ENCODE data around the gene DUSP19.
"Not testable (repeated sequence)": the region's sequence is repeated elsewhere in the genome, so short reads cannot be mapped to it uniquely, and the experiment has no call there.

DUSP19 gene, protein sequence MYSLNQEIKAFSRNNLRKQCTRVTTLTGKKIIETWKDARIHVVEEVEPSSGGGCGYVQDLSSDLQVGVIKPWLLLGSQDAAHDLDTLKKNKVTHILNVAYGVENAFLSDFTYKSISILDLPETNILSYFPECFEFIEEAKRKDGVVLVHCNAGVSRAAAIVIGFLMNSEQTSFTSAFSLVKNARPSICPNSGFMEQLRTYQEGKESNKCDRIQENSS

GRCh38 chr2:183078464-183079138, at the start of gene DUSP19:
DUSP19 (plus strand) TSS chr2:183078747; CDS start chr2:183078934, 187 bp downstream.
- FAIRE-seq (peak; percentile 68), DNase-seq (ENCODE audit: low spot score) (peak; percentile 96)

- FAIRE-seq (no peak), DNase-seq (ENCODE audit: low spot score) (no peak)
Observed at GRCh38 chr2:183029219-183029618, 49.3 kb upstream of the DUSP19 start.

DNA sequence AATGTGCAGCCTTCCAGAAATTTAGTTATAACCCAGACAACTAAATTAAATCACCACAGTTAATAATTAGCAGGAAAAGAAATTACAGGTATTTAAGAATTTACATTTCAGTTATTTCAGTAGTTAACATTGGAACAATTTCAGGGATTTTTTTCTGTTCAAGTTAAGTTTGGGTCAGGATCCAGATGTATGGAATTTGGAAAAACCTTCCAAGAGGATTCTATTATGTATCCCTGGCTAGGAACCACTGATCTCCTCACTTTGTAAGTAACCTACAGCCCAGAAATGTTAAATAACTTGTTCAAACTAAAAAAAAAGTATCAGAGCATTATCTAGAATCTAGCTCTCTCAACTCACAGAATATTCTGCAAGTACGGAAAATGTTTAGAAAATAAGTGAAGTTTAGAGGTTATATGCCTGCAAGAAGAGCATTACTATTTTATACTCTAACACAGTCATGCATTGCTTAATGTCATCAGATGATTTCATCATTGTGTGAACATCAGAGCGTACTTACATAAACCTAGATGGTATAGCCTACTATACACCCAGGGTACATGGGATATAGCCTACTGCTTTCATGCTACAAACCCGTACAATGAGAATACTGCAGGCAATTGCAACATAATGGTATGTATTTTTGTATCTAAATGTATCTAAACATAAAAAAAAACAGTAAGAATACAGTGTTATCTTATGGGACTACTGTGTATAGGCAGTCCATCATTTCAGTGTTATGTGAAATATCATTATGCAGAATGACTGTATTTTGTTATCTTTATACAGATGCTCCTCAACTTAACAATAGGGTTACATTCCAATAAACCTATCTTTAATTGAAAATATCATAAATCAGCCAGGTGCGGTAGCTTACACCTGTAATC, 46.4 kb upstream of the DUSP19 start:
- no peak for FAIRE-seq
- no peak for DNase-seq (ENCODE audit: low spot score)

DNA sequence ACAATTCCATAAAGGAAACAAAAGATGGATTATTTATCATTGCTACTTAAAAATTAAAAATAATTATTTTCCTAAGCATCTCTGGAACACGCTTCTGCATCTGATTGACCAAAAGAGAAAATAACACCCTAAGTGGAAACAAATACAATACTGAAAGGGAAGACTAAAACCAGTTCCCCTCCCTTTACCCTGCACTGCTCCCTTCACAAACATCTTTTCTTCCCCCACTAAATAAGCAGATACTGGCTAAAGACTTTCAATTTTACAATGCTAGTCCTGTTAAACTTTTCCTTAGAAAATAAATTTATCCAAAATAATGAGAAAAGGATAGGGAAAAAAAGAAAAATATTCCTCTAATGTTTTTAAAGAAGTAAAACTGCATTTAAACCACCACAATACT, 44.6 kb upstream of the DUSP19 start:
- DNase-seq (ENCODE audit: low spot score) (no peak), FAIRE-seq (no peak)

- no peak for FAIRE-seq
Observed at GRCh38 chr2:183034806-183035205, 43.7 kb upstream of the DUSP19 start.

DNA sequence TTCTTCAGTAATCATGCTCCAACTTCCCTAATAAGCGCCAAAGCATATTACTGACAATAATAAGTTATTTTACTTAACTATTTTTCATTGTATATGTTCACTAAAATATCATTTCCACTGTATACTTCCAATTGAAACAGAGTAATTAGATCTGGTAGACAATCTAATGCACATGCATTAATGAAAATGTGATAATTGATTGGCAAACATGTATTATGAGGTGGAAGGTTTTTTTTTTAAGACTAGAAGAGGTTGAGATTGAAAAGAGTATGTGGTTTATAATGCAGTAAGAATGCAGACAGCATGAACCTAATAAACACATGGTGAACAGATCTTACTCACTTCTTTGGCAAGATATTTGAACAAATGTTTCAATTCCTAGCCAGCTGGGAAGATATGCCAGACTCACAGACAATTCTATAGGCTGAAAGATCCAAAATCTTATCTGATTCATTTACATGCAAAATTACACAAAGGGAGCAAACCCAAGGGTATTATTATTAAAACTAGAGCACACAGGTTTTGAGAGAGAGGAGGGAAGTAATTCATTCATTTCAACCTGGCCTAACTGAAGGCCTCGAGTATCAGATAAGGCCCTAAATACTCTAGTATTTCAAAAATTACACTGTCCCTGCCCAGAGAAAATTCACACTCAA, 43.1 kb upstream of the DUSP19 start:
- FAIRE-seq (no peak), DNase-seq (ENCODE audit: low spot score) (no peak)

More at GRCh38 chr2:183034806-183035205, 43.7 kb upstream of the DUSP19 start:
- no peak for DNase-seq (ENCODE audit: low spot score)

- DNase-seq (ENCODE audit: low spot score) (no peak), FAIRE-seq (no peak)
Observed at GRCh38 chr2:183035954-183036669, 42.4 kb upstream of the DUSP19 start.

- peak; percentile 20 for DNase-seq (ENCODE audit: low spot score)
- no peak for FAIRE-seq
Observed at GRCh38 chr2:183037074-183037552, 41.4 kb upstream of the DUSP19 start.

DNA sequence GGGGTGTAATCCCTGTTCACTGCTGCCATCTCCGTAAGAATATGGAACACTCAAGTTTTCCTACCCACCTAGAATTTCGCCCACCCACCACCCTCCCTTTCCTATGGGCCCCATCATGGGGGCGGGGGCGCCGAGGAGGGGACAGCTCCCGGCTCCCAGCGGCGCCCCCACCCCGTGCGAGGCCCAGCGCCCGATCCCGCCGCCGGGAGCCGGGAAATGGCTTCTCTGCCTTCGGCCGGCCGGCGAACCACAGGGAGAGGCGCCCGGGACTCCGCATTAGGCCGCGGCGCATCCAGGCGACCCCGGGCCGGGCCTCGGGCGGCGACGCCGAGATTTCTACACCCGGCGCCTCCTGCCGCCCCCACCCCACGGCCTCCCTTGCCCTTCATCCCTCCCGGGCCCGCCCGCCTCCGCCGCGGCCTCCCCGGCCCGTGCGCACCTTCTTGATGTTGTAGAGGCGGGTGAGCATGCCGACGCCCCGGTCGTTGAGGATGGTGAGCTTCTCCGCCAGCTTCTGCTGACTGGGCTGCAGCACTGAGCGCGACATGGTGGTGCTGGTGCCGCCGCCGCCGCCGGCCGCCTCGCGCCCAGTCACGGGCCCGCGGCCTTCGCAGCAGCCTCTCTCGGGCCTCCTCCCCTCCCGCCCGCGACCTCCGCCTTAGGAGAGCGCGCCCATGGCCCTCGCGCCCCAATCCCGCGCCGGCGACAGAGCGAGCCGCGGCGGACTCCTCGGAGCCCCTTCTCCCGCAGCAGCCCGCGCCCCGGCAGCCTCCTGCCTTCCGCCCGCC, 40.8 kb upstream of the DUSP19 start:
- DNase-seq (ENCODE audit: low spot score), result peak; percentile 50
- FAIRE-seq, result no peak

DNA sequence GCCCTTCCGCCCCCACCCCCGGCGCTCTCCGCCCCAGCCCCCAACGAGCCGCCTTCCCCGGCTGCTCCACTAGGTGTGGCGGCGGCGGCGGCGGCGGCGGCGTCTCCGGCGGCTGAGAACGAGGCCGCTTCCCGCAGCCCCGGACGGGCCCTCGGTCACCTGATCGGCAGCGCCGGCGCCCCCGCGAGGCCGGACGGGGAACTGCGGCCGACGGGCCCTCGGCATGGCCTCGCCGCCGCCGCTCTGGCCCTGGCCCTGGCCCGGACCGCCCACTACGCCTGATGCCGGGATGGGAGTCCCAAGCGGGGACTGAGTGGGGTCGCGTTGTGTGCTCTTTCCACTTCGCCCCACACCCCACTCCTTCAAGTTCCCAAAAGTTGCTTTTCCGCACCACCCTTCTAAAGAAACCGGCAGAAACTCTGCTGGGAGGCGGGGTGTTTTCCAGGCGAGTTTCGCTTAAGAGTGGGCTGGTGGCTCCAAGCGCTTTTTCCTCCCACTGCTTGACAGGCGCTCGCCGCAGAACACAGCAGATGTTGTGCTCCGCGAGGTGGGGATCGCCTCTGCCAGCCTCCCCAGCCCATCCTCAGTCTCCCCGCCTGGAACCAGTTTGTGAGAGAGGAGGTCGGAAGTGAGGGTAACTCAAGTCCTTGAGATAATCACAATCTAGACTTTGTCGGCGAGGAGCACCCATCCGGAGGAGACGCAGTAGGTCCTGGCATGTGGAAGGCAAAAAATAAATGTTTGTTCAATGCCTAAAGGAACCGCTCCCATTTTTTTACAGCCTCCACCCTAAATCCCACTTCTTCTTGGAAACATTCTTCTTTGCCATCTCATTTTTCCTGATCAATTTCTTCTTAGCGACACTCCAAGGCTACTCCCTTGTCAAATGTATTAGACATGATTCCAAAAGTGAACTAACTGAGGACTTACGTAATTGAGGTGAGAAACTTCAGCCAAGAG, 39.9 kb upstream of the DUSP19 start, which contains the start of gene NCKAP1:
NCKAP1 (minus strand) TSS at position 117 of the 960 bp plus-strand sequence. CDS start 358 bp downstream, outside the sequence.
- FAIRE-seq, result peak; percentile 40

GRCh38 chr2:183040604-183041003, 37.9 kb upstream of the DUSP19 start:
- DNase-seq (ENCODE audit: low spot score) (no peak), FAIRE-seq (no peak)

More for the DNA sequence above, 39.9 kb upstream of the DUSP19 start, which contains the start of gene NCKAP1:
- peak; percentile 97 for DNase-seq (ENCODE audit: low spot score)

DNA sequence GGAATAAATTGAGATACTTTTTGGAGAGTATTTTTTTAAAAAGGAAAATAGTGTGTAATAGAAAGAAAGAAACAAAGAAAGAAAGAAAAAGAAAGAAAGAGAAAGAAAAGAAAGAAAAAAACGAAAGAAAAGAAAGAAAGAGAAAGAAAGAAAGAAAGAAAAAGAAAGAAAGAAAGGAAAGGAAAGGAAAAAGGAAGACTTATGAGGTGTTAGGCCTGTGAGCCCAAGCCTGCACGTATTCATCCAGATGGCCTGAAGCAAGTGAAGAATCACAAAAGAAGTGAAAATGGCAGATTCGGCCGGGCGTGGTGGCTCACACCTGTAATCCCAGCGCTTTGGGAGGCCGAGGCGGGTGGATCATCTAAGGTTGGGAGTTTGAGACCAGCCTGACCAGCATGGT, 35.0 kb upstream of the DUSP19 start:
- not testable (repeated sequence) for FAIRE-seq; DNase-seq (ENCODE audit: low spot score)

DNA sequence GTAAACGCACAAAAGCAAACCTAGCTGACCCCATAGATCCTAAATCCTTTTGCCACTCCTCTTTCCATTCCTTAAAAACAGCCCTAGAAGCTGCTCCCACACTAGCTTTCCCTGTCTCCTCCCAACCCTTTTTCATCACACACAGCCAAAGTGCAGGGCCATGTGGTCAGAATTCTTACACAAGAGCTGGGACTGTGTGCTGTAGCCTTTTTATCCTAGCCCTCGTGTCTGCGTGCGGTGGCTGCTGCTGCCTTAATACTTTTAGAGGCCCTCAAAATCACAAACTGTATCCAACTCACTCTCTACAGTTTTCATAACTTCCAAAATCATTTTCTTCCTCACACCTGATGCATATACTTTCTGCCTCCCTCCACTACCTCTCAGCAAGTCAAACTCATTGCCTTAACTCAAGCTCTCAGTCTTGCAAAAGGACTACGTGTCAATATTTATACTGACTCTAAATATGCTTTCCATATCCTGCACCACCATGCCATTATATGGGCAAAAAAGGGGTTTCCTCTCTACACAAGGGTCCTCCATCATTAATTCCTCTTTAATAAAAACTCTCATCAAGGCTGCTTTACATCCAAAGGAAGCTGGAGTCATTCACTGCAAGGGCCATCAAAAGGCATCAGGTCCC, 30.9 kb upstream of the DUSP19 start:
- DNase-seq (ENCODE audit: low spot score); FAIRE-seq: not testable (repeated sequence)

DNA sequence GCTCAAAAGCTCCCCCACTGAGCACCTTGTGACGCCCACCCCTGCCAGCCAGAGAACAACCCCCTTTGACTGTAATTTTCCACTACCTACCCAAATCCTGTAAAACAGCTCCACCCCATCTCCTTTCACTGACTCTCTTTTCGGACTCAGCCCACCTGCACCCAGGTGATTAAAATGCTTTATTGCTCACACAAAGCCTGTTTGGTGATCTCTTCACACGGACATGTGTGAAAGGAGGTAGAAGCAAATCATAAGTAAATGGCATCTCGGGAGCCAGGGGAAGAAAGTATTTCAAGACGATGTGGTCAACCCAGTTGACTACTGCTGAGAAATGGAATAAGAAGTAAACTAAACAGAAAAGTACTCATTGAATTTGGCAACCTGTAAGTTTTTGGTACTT, 29.1 kb upstream of the DUSP19 start:
- FAIRE-seq (no peak), DNase-seq (ENCODE audit: low spot score) (no peak)

- no peak for DNase-seq (ENCODE audit: low spot score)
- no peak for FAIRE-seq
Observed at GRCh38 chr2:183057333-183057985, 21.1 kb upstream of the DUSP19 start.

- DNase-seq (ENCODE audit: low spot score) (peak; percentile 51), FAIRE-seq (no peak)
Observed at GRCh38 chr2:183059561-183059960, 19.0 kb upstream of the DUSP19 start.

GRCh38 chr2:183060571-183061231, 17.8 kb upstream of the DUSP19 start:
- DNase-seq (ENCODE audit: low spot score) (no peak), FAIRE-seq (peak; percentile 79)

All from urothelium cell line (cell line).